Esophagus squamous epithelium (tissue), 4 donors: Measurements from ENCODE around the gene PEX6.

ENCODE experiments used
- CTCF ChIP-seq, 6 experiments: fragments of 450-650 bp in 4 of 6; fragments of 200-600 bp in 2 of 6; sonication (generic) in 2 of 6; IDR thresholded peaks; one replicate each; pipeline ENCODE4 v1.5.1; 2016 to 2019; ENCODE audit warnings: antibody characterized with exemption in 6 of 6, mild to moderate bottlenecking in 4 of 6, moderate library complexity in 4 of 6
- POLR2A ChIP-seq, 4 donors: fragments of 450-650 bp; IDR thresholded peaks; one replicate each; pipeline ENCODE4 v1.6.1; 2017; ENCODE audit warnings: antibody characterized with exemption in 4 of 4, mild to moderate bottlenecking in 4 of 4, moderate library complexity in 3 of 4

GRCh38 chr6:42963855-42964605, 15.0 kb downstream of the PEX6 start:
- TF ChIP-seq POLR2A (IDR thresholded peaks at IDR 0.05) (no peak), CTCF (IDR thresholded peaks at IDR 0.05) (no peak)
